AG20443 (cell line): Measurements from ENCODE around the gene GRIN2B.
A peak's percentile ranks its signal among the peaks of the same experiment; 100 is the strongest.

Experiments
- DNase-seq: peaks from one replicate; pipeline ENCODE4 v3.0.0; 2012; ENCODE audit warnings: low spot score, mixed read lengths

Gene GRIN2B

GRCh38 chr12:13956060-13956590 is 25.3 kb downstream of the GRIN2B start:
- no peak for DNase-seq

GRCh38 chr12:13952096-13952495 is 29.3 kb downstream of the GRIN2B start:
- no peak for DNase-seq

GRCh38 chr12:13950502-13950901 is 30.9 kb downstream of the GRIN2B start:
- no peak for DNase-seq

GRCh38 chr12:13948621-13949020 is 32.8 kb downstream of the GRIN2B start:
- no peak for DNase-seq

GRCh38 chr12:13947276-13947946 is 34.0 kb downstream of the GRIN2B start:
- DNase-seq, result no peak

- DNase-seq, result no peak
These were observed 35.8 kb downstream of the GRIN2B start for GRCh38 chr12:13945641-13946040.

- DNase-seq, result no peak
These were observed 36.2 kb downstream of the GRIN2B start for GRCh38 chr12:13945236-13945635.

- no peak for DNase-seq
These were observed 38.6 kb downstream of the GRIN2B start for GRCh38 chr12:13942826-13943225.

- DNase-seq, result peak; percentile 63
These were observed 39.8 kb downstream of the GRIN2B start for GRCh38 chr12:13941258-13942249.

- DNase-seq, result no peak
These were observed 41.0 kb downstream of the GRIN2B start for GRCh38 chr12:13940335-13940865.

GRCh38 chr12:13937735-13938134 is 43.7 kb downstream of the GRIN2B start:
- no peak for DNase-seq

- DNase-seq, result no peak
These were observed 46.2 kb downstream of the GRIN2B start for GRCh38 chr12:13935169-13935568.
